Panc1 (cell line): ENCODE results near the gene CDHR2. TPM values are rescaled to one million over a fixed set of nuclear protein-coding genes. Genes with fewer than 3 reads are reported as not detected.
A peak's percentile ranks its signal among the peaks of the same experiment; 100 is the strongest.

Experiments
- ATAC-seq: fragments of 200-7000 bp; cut with Tn5 transposase; 2 replicates; pipeline ENCODE4 v1.9.1; 2020; ENCODE audit warnings: mild to moderate bottlenecking, moderate library complexity
- BruUV-seq: library from RNA; stranded (reverse); fragments of 400-500 nt; replicated peaks from 2 replicates; lab custom pipeline; 2021; lab: Mats Ljungman, UMichigan
- CTCF ChIA-PET: fragments of 300-600 bp; sonication (Branson Sonifier 250); formaldehyde crosslinking; loops from one replicate; lab custom pipeline; 2022; ENCODE audit warnings: antibody characterized with exemption; lab: Charles Lee
- POLR2A ChIA-PET: fragments of 300-600 bp; sonication (Branson Sonifier 250); formaldehyde crosslinking; loops from one replicate; lab custom pipeline; 2022; ENCODE audit warnings: antibody characterized with exemption; lab: Charles Lee
- DNase-seq: peaks from one replicate; pipeline ENCODE4 v3.0.0-alpha.2; 2010; ENCODE audit warnings: low read depth, low spot score
- H3K27ac ChIP-seq: 2 replicates; pipeline ENCODE4 v1.5.1; 2011; ENCODE audit warnings: mild to moderate bottlenecking, low read length, inconsistent platforms
- H3K27me3 ChIP-seq: fragments of 200-500 bp; sonication (Bioruptor generic); 2 replicates; pipeline ENCODE4 v1.6.0; 2014; ENCODE audit warnings: low read length, inconsistent platforms; ENCODE audit not compliant: control insufficient read depth, insufficient read depth
- H3K36me3 ChIP-seq: fragments of 200-500 bp; sonication (Bioruptor generic); 2 replicates; pipeline ENCODE4 v1.5.1; 2014; ENCODE audit warnings: inconsistent platforms, mild to moderate bottlenecking, low read length, moderate library complexity; ENCODE audit not compliant: control insufficient read depth, insufficient read depth
- H3K4me1 ChIP-seq: 2 replicates; pipeline ENCODE4 v1.5.1; 2011; ENCODE audit warnings: inconsistent platforms, mild to moderate bottlenecking, low read length, moderate library complexity; ENCODE audit not compliant: control insufficient read depth, insufficient read depth
- H3K4me3 ChIP-seq, 2 experiments: 2 replicates each; pipeline ENCODE4 v1.5.1; 2011 to 2012; ENCODE audit warnings: low read depth in 2 of 2, low read length in 2 of 2, mild to moderate bottlenecking in 2 of 2, inconsistent platforms in 1 of 2, moderate library complexity in 1 of 2
- H3K9me3 ChIP-seq: fragments of 200-500 bp; sonication (Bioruptor generic); 2 replicates; pipeline ENCODE4 v1.5.1; 2014; ENCODE audit warnings: low read depth, mild to moderate bottlenecking, inconsistent platforms, low read length, moderate library complexity; ENCODE audit not compliant: control insufficient read depth, insufficient read depth
- POLR2AphosphoS5 ChIP-seq: IDR thresholded peaks from 2 replicates; pipeline ENCODE4 v1.6.1; 2012; ENCODE audit warnings: mild to moderate bottlenecking, low read depth, low read length, moderate library complexity
- SIN3A ChIP-seq: IDR thresholded peaks from 2 replicates; pipeline ENCODE4 v1.6.1; 2012; ENCODE audit warnings: low read depth, mild to moderate bottlenecking, low read length, moderate library complexity, borderline replicate concordance; ENCODE audit not compliant: insufficient read depth
- TCF7L2 ChIP-seq: IDR thresholded peaks from 2 replicates; pipeline ENCODE4 v1.6.1; 2011; ENCODE audit warnings: mild to moderate bottlenecking, low read depth, low read length, inconsistent platforms
- in situ Hi-C: cut with HindIII; loops from 2 replicates; pipeline ENCODE4 v1.10.0; 2016; ENCODE audit warnings: low sequenced_read_pairs, low pct_unique_long_range_greater_than_20kb
- intact Hi-C: fragments of 100-400 bp; cut with micrococcal nuclease; formaldehyde crosslinking; loops from one replicate; pipeline ENCODE4 v1.10.0; 2022; ENCODE audit not compliant: unreplicated experiment
- total RNA-seq: library from RNA; stranded (reverse); gene quantifications from one replicate; pipeline ENCODE4 v1.2.1, GENCODE V29; 2021; ENCODE audit not compliant: unreplicated experiment
- TF ChIP-seq, protein P1 (sequence below): fragments of 450-650 bp; IDR thresholded peaks from 2 replicates; pipeline ENCODE4 v1.5.1; 2017; ENCODE audit warnings: mild to moderate bottlenecking
- TF ChIP-seq, protein P2 (sequence below), 2 experiments: IDR thresholded peaks; 2 replicates each; pipeline ENCODE4 v1.6.1; 2011 to 2012; ENCODE audit warnings: low read depth in 2 of 2, control low read depth in 1 of 2, low read length in 1 of 2, mild to moderate bottlenecking in 1 of 2, moderate library complexity in 1 of 2; ENCODE audit not compliant: insufficient read depth in 1 of 2

The CDHR2 gene
- total RNA-seq, 1 experiment from 2014 or later, result 0.72 TPM

DNA sequence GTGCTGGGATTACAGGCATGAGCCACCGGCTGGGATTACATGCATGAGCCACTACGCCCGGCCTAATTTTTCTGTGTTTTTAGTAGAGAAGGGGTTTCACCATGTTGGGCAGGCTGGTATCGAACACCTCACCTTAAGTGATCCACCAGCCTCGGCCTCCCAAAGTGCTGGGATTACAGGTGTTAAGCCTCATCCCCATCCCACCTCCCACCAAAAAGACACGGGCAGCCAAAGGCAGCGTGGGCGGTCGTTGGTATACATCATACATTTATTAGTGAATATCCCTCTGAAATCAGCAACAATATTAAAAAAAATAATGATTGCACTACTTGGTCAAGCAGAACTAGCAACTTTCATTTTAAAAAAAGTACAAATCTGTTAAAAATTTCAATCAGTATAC lies 22.7 kb upstream of the CDHR2 start:
- POLR2A ChIA-PET, result no interaction called here
- ATAC-seq, result no peak

DNA sequence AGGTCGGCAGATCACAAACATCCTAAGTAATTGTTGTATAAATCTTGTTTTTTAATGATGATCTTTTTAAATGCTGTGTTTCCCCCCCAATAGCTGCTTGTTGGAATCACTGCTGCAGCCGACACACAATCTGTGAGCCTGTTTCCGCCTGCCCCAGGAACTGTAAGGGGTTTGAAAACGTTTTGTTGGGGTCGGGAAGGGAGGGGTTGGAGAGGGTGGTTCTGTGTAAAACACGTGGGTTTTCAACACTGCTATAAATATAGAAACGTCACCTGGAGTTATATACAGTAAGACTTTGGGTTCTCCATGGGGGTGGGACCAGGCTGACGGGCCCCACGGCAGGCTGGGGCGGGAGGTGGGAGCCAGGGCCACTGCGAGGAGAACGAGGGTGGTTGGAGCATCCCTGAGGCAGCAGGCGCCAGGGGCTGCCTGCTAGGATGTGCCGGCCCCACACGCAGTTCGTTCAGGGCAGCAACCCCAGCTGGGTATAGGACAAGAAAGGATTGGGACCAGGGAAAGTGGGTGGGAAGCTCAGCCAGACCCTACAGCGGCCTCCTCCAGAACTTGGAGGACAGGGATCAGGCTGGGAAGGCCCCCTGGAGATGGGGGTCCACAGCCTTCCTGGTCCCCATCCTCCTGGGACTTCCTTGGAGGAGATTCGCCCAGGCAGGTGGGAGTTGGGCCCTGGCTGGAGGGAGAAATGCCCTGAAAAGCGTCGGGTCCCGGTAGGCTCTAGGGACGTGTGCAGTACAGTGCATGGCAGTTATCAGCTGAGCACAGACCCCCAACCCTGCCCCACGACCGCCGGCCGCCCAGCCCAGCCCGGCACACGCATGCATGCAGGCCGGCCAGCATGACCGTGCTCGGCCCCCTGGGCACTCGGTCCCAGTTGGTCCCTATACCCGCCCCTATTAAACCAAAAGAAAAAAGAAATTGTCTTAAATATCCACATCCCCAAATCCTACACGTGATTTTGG lies 21.6 kb upstream of the CDHR2 start:
- TF ChIP-seq, protein P1, sequence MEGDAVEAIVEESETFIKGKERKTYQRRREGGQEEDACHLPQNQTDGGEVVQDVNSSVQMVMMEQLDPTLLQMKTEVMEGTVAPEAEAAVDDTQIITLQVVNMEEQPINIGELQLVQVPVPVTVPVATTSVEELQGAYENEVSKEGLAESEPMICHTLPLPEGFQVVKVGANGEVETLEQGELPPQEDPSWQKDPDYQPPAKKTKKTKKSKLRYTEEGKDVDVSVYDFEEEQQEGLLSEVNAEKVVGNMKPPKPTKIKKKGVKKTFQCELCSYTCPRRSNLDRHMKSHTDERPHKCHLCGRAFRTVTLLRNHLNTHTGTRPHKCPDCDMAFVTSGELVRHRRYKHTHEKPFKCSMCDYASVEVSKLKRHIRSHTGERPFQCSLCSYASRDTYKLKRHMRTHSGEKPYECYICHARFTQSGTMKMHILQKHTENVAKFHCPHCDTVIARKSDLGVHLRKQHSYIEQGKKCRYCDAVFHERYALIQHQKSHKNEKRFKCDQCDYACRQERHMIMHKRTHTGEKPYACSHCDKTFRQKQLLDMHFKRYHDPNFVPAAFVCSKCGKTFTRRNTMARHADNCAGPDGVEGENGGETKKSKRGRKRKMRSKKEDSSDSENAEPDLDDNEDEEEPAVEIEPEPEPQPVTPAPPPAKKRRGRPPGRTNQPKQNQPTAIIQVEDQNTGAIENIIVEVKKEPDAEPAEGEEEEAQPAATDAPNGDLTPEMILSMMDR, result no peak
- TF ChIP-seq POLR2AphosphoS5 (no peak), SIN3A (no peak), TCF7L2 (no peak)
- TF ChIP-seq, protein P2, sequence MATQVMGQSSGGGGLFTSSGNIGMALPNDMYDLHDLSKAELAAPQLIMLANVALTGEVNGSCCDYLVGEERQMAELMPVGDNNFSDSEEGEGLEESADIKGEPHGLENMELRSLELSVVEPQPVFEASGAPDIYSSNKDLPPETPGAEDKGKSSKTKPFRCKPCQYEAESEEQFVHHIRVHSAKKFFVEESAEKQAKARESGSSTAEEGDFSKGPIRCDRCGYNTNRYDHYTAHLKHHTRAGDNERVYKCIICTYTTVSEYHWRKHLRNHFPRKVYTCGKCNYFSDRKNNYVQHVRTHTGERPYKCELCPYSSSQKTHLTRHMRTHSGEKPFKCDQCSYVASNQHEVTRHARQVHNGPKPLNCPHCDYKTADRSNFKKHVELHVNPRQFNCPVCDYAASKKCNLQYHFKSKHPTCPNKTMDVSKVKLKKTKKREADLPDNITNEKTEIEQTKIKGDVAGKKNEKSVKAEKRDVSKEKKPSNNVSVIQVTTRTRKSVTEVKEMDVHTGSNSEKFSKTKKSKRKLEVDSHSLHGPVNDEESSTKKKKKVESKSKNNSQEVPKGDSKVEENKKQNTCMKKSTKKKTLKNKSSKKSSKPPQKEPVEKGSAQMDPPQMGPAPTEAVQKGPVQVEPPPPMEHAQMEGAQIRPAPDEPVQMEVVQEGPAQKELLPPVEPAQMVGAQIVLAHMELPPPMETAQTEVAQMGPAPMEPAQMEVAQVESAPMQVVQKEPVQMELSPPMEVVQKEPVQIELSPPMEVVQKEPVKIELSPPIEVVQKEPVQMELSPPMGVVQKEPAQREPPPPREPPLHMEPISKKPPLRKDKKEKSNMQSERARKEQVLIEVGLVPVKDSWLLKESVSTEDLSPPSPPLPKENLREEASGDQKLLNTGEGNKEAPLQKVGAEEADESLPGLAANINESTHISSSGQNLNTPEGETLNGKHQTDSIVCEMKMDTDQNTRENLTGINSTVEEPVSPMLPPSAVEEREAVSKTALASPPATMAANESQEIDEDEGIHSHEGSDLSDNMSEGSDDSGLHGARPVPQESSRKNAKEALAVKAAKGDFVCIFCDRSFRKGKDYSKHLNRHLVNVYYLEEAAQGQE (IDR thresholded peaks at IDR 0.05; ENCODE audit: insufficient read depth in 1 of 2, low read depth in 2 of 2, low read length in 1 of 2), result no peak
- no peak overlapping the region for H3K27ac ChIP-seq
- TSS peak; percentile 67 for BruUV-seq
- intact Hi-C loops (no loop called here), in situ Hi-C loops (no loop called here)
- no peaks in the 10 kb centered on the region for H3K9me3 ChIP-seq
- DNase-seq (no peak), ATAC-seq (no peak)
- H3K27me3 ChIP-seq, result no peaks in the 10 kb centered on the region
- H3K4me3 ChIP-seq, result no peak overlapping the region
- H3K4me1 ChIP-seq, result peaks cover 13% of the 10 kb centered on the region
- POLR2A ChIA-PET, result no interaction called here
- H3K36me3 ChIP-seq, result peaks cover 4% of the 10 kb centered on the region; the same call in 1 of the 2 replicates
- CTCF ChIA-PET, result no interaction called here

More for the DNA sequence above, 22.7 kb upstream of the CDHR2 start:
- Histone ChIP-seq H3K9me3 (no peaks in the 10 kb centered on the region), H3K36me3 (peaks cover 4% of the 10 kb centered on the region; the same call in 1 of the 2 replicates), H3K4me3 (no peak overlapping the region), H3K27ac (no peak overlapping the region), H3K4me1 (peaks cover 6% of the 10 kb centered on the region), H3K27me3 (no peaks in the 10 kb centered on the region)
- in situ Hi-C loops, result no loop called here
- no TSS peak for BruUV-seq
- intact Hi-C loops, result no loop called here
- no peak for TF ChIP-seq SIN3A
- TF ChIP-seq TCF7L2, result no peak
- TF ChIP-seq, protein P1, result no peak
- TF ChIP-seq, protein P2 (IDR thresholded peaks at IDR 0.05; ENCODE audit: insufficient read depth in 1 of 2, low read depth in 2 of 2, low read length in 1 of 2), result no peak
- TF ChIP-seq POLR2AphosphoS5, result no peak
- CTCF ChIA-PET, result no interaction called here
- no peak for DNase-seq
